ENCODE results near the gene PRTN3. TPM values are rescaled to one million over a fixed set of nuclear protein-coding genes. Genes with fewer than 3 reads are reported as not detected.
"Not testable (repeated sequence)": the region's sequence is repeated elsewhere in the genome, so short reads cannot be mapped to it uniquely, and the experiment has no call there.

PRTN3 gene
- polyA plus RNA-seq, 1 experiment, result not detected

DNA sequence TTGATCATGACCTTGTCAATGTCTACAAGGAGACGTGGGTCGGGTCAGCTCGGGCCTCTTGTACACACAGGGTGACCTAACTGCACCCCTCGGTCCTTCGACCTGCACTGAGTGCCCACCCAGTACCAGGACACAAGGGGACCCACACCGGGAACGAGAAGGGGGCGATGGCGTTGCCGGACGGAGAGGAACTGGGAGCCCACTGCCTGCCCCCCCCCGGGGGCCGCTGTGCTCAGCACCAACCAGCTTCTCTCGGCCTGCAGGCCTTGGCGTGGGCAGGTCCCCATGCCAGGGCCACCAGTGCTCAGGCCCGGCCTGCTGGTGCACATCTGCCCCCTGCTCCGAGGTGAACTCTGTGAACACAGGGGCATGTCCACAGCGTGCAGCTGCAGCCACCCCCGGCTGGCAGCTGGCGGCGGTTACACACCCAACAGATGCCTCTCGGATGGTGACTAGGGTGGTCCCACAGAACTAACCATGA, 32.8 kb downstream of the PRTN3 start:
- Histone ChIP-seq H3K4me3 (ENCODE audit: low read depth, low read length) (no peak overlapping the region), H3K9me3 (ENCODE audit: control insufficient read depth, insufficient read depth, low read length) (peaks cover 9% of the 10 kb centered on the region; the same call in 1 of the 2 replicates), H3K27me3 (ENCODE audit: control insufficient read depth, insufficient read depth, low read length) (no peaks in the 10 kb centered on the region), H3K27ac (ENCODE audit: low read depth, low read length) (no peak overlapping the region)
- TF ChIP-seq, protein P1, sequence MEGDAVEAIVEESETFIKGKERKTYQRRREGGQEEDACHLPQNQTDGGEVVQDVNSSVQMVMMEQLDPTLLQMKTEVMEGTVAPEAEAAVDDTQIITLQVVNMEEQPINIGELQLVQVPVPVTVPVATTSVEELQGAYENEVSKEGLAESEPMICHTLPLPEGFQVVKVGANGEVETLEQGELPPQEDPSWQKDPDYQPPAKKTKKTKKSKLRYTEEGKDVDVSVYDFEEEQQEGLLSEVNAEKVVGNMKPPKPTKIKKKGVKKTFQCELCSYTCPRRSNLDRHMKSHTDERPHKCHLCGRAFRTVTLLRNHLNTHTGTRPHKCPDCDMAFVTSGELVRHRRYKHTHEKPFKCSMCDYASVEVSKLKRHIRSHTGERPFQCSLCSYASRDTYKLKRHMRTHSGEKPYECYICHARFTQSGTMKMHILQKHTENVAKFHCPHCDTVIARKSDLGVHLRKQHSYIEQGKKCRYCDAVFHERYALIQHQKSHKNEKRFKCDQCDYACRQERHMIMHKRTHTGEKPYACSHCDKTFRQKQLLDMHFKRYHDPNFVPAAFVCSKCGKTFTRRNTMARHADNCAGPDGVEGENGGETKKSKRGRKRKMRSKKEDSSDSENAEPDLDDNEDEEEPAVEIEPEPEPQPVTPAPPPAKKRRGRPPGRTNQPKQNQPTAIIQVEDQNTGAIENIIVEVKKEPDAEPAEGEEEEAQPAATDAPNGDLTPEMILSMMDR (IDR thresholded peaks at IDR 0.05; ENCODE audit: low read depth, low read length), result no peak
- no peak for DNase-seq (ENCODE audit: low read depth, low spot score)
- POLR2A ChIA-PET, result no interaction called here
- CTCF ChIA-PET, result no interaction called here

DNA sequence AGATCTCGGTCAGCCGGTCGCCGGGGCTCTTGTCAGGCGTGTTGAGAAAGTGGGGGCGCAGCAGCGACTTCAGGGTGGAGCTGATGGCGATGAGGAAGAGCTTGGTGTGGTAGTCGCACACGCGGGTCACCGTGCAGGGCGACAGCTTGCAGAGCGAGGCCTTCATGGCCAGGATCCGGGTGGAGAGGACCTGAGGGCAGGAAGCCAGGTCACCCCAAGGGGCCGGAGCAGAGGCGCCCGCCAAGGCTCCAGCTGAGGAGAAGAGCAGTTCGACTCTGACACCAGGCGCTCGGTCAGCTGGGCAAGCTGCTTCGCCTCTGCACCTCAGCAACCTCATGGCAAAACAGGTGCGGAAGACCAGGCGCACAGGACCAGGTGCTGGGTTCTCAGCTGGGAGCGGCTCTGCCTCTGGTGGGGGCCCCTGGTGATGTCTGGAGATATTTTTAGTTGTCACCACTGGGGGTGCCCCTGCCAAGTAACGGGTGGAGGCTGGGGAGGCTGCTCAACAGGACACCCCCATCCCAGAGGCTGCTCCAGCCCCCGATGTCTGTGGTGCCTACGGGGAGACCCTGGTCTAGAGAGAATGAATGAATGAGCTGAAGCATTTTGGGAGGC, 34.6 kb downstream of the PRTN3 start:
- Histone ChIP-seq H3K27me3 (ENCODE audit: control insufficient read depth, insufficient read depth, low read length) (no peaks in the 10 kb centered on the region), H3K27ac (ENCODE audit: low read depth, low read length) (no peak overlapping the region), H3K4me3 (ENCODE audit: low read depth, low read length) (no peak overlapping the region), H3K9me3 (ENCODE audit: control insufficient read depth, insufficient read depth, low read length) (peaks cover 9% of the 10 kb centered on the region; the same call in 1 of the 2 replicates)
- TF ChIP-seq, protein P1 (IDR thresholded peaks at IDR 0.05; ENCODE audit: low read depth, low read length), result no peak
- no peak for DNase-seq (ENCODE audit: low read depth, low spot score)
- CTCF ChIA-PET, result no interaction called here
- POLR2A ChIA-PET, result no interaction called here

DNA sequence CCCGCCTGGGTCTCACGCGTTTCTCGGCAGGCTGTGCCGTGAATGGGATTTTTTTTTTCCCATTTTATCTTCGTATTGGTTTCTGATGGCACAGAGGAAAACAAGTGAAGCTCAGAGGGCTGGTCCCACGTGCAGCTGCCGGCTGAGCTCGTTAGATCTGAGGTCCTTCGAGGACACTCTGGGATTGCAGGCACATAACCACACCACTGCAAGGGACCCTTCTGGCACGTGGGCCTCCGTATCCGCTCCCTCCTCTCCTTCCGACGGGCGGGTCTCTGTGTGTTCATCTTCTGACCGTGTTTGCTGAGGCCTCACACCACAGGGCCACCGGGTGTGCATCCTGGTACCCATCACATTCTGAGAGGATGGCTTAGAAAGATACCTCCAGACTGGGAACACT, 35.3 kb downstream of the PRTN3 start:
- Histone ChIP-seq H3K27me3 (ENCODE audit: control insufficient read depth, insufficient read depth, low read length) (no peaks in the 10 kb centered on the region), H3K4me3 (ENCODE audit: low read depth, low read length) (no peak overlapping the region), H3K9me3 (ENCODE audit: control insufficient read depth, insufficient read depth, low read length) (peaks cover 9% of the 10 kb centered on the region; the same call in 1 of the 2 replicates), H3K27ac (ENCODE audit: low read depth, low read length) (no peak overlapping the region)
- TF ChIP-seq, protein P1 (IDR thresholded peaks at IDR 0.05; ENCODE audit: low read depth, low read length), result no peak
- no peak for DNase-seq (ENCODE audit: low read depth, low spot score)
- ChIA-PET CTCF (no interaction called here), POLR2A (no interaction called here)

DNA sequence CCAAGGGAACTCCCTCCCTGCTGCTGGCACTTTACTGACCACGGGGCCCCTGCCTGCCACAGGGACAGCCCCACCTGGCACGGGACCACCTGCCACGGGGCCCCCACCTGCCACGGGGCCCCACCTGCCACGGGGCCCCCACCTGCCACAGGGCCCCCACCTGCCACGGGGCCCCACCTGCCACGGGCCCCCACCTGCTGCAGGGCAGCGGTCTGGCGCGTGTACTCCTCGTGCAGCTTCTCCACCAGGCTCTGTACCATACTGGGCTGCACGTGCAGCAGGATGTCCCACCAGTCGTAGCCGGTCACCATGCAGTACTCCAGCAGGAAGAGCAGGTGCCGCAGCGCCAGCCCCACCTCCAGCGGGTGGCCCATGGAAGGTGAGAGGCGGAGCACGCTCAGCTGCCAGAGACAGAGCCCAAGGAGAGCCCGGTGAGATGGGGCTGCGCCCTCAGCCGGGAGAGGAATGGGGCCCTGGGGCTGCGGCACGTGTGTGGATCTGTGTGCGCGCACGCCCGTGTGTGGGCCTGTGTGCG, 36.0 kb downstream of the PRTN3 start:
- CTCF ChIA-PET, result no interaction called here
- Histone ChIP-seq H3K9me3 (ENCODE audit: control insufficient read depth, insufficient read depth, low read length) (peaks cover 16% of the 10 kb centered on the region; the same call in 1 of the 2 replicates), H3K4me3 (ENCODE audit: low read depth, low read length) (no peak overlapping the region), H3K27ac (ENCODE audit: low read depth, low read length) (no peak overlapping the region), H3K27me3 (ENCODE audit: control insufficient read depth, insufficient read depth, low read length) (no peaks in the 10 kb centered on the region)
- TF ChIP-seq, protein P1 (IDR thresholded peaks at IDR 0.05; ENCODE audit: low read depth, low read length), result no peak
- POLR2A ChIA-PET, result interaction anchor here (0.7 kb wide), 1 partner anchor 33 kb away, joined by 3 read pairs; no protein-coding TSS in a partner anchor
- DNase-seq (ENCODE audit: low read depth, low spot score), result no peak

GRCh38 chr19:877992-878660, 37.3 kb downstream of the PRTN3 start:
- H3K4me3 ChIP-seq (ENCODE audit: low read depth, low read length); POLR2A ChIA-PET; H3K27me3 ChIP-seq (ENCODE audit: control insufficient read depth, insufficient read depth, low read length); DNase-seq (ENCODE audit: low read depth, low spot score); H3K27ac ChIP-seq (ENCODE audit: low read depth, low read length): not testable (repeated sequence)
- CTCF ChIA-PET, result interaction anchor here (0.8 kb wide), 1 partner anchor 124 kb away, joined by 3 read pairs; no protein-coding TSS in a partner anchor
- peaks cover 11% of the 10 kb centered on the region; the same call in 1 of the 2 replicates for H3K9me3 ChIP-seq (ENCODE audit: control insufficient read depth, insufficient read depth, low read length)

DNA sequence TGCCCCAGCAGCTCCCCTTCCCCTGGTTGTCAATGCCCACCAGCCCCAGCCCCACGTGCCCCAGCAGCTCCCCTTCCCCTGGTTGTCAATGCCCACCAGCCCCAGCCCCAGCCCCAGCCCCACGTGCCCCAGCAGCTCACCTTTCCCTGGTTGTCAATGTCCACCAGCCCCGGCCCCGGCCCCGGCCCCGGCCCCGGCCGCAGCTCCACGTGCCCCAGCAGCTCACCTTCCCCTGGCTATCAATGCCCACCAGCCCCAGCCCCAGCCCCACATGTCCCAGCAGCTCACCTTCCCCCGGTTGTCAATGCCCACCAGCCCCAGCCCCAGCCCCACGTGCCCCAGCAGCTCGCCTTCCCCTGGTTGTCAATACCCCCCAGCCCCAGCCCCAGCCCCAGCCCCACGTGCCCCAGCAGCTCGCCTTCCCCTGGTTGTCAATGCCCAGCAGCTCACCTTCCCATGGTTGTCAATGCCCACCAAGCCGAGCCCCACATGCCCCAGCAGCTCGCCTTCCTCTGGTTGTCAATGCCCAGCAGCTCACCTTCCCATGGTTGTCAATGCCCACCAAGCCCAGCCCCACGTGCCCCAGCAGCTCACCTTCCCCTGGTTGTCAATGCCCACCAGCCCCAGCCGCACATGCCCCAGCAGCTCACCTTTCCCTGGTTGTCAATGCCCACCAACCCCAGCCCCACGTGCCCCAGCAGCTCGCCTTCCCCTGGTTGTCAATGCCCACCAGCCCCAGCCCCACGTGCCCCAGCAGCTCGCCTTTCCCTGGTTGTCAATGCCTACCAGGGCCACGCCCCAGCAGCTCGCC, 38.2 kb downstream of the PRTN3 start:
- not testable (repeated sequence) for H3K27me3 ChIP-seq (ENCODE audit: control insufficient read depth, insufficient read depth, low read length); DNase-seq (ENCODE audit: low read depth, low spot score); H3K27ac ChIP-seq (ENCODE audit: low read depth, low read length); H3K4me3 ChIP-seq (ENCODE audit: low read depth, low read length)
- ChIA-PET POLR2A (interaction anchor here (0.6 to 0.9 kb wide), 7 partner anchors 11 to 328 kb away, joined by 3 to 6 read pairs (median 3); partner anchors contain the start of gene RNU6-9), CTCF (interaction anchor here (0.8 kb wide), 1 partner anchor 124 kb away, joined by 3 read pairs; no protein-coding TSS in a partner anchor)
- peaks cover 11% of the 10 kb centered on the region; the same call in 1 of the 2 replicates for H3K9me3 ChIP-seq (ENCODE audit: control insufficient read depth, insufficient read depth, low read length)

Data from AG04450 (cell line).